Gastroesophageal sphincter (tissue), 3 donors: ENCODE measurements around the gene PIGBOS1.

Experiments used
- POLR2A ChIP-seq, 2 donors: fragments of 450-650 bp; IDR thresholded peaks; one replicate each; pipeline ENCODE4 v1.6.1; 2017; ENCODE audit warnings: antibody characterized with exemption in 2 of 2, mild to moderate bottlenecking in 2 of 2, moderate library complexity in 1 of 2
- TF ChIP-seq, protein P1 (sequence below), 4 experiments: fragments of 200-600 bp in 2 of 4; fragments of 450-650 bp in 2 of 4; sonication (generic) in 1 of 4; IDR thresholded peaks; one replicate each; pipeline ENCODE4 v1.5.1; 2017 to 2019; ENCODE audit warnings: antibody characterized with exemption in 4 of 4, mild to moderate bottlenecking in 2 of 4, moderate library complexity in 2 of 4

DNA sequence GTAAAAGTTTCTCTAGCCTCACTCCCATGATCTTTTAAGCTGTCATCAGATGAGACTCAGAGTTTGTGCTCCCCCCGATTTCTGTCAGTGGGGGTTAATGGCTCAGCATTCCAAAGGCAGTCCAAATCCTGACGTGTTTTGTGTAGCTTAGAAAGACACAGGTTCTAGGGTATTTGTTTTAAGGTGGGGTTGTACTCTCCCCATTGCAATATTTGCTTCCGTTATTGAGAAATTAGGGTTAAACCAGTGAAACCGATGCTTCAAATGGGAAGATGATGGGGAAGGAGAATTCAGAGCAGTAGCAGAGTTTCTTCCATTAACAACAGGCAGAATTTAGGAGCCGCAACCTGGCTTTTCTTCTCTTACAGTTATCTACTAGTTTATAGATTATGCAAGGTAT is 3.5 kb upstream of the PIGBOS1 start:
- TF ChIP-seq, protein P1, sequence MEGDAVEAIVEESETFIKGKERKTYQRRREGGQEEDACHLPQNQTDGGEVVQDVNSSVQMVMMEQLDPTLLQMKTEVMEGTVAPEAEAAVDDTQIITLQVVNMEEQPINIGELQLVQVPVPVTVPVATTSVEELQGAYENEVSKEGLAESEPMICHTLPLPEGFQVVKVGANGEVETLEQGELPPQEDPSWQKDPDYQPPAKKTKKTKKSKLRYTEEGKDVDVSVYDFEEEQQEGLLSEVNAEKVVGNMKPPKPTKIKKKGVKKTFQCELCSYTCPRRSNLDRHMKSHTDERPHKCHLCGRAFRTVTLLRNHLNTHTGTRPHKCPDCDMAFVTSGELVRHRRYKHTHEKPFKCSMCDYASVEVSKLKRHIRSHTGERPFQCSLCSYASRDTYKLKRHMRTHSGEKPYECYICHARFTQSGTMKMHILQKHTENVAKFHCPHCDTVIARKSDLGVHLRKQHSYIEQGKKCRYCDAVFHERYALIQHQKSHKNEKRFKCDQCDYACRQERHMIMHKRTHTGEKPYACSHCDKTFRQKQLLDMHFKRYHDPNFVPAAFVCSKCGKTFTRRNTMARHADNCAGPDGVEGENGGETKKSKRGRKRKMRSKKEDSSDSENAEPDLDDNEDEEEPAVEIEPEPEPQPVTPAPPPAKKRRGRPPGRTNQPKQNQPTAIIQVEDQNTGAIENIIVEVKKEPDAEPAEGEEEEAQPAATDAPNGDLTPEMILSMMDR (IDR thresholded peaks at IDR 0.05), result no peak
- no peak for TF ChIP-seq POLR2A (IDR thresholded peaks at IDR 0.05)
